Measurements from ENCODE around the gene KCTD6.

KCTD6 gene

GRCh38 chr3:58487140-58487886, 4.6 kb upstream of the KCTD6 start:
- Histone ChIP-seq H3K36me3 (ENCODE audit: insufficient read depth, insufficient read length, low read length) (no peaks in the 10 kb centered on the region), H3K9ac (ENCODE audit: insufficient read length, low read depth) (no peak overlapping the region), H3K27me3 (ENCODE audit: insufficient read depth, insufficient read length) (no peaks in the 10 kb centered on the region), H3K9me3 (ENCODE audit: insufficient read depth, low read length) (no peaks in the 10 kb centered on the region), H3K4me1 (ENCODE audit: insufficient read depth, insufficient read length) (peaks cover 2% of the 10 kb centered on the region), H3K4me3 (ENCODE audit: insufficient read length, low read depth) (no peak overlapping the region)
- DNase-seq (ENCODE audit: low read depth, low spot score): no peak
- TF ChIP-seq YY1 (IDR thresholded peaks at IDR 0.05; ENCODE audit: insufficient read depth, insufficient read length) (no peak), ZNF274 (IDR thresholded peaks at IDR 0.05; ENCODE audit: low read depth, low read length) (no peak), SUZ12 (IDR thresholded peaks at IDR 0.05; ENCODE audit: extremely low read depth, insufficient read depth, insufficient read length) (no peak)

GRCh38 chr3:58488967-58489366, 2.9 kb upstream of the KCTD6 start:
- no peak for TF ChIP-seq ZNF274 (IDR thresholded peaks at IDR 0.05; ENCODE audit: low read depth, low read length)
- no peak for TF ChIP-seq YY1 (IDR thresholded peaks at IDR 0.05; ENCODE audit: insufficient read depth, insufficient read length)
- TF ChIP-seq SUZ12 (IDR thresholded peaks at IDR 0.05; ENCODE audit: extremely low read depth, insufficient read depth, insufficient read length): no peak
- H3K9me3 ChIP-seq (ENCODE audit: insufficient read depth, low read length): no peaks in the 10 kb centered on the region

DNA sequence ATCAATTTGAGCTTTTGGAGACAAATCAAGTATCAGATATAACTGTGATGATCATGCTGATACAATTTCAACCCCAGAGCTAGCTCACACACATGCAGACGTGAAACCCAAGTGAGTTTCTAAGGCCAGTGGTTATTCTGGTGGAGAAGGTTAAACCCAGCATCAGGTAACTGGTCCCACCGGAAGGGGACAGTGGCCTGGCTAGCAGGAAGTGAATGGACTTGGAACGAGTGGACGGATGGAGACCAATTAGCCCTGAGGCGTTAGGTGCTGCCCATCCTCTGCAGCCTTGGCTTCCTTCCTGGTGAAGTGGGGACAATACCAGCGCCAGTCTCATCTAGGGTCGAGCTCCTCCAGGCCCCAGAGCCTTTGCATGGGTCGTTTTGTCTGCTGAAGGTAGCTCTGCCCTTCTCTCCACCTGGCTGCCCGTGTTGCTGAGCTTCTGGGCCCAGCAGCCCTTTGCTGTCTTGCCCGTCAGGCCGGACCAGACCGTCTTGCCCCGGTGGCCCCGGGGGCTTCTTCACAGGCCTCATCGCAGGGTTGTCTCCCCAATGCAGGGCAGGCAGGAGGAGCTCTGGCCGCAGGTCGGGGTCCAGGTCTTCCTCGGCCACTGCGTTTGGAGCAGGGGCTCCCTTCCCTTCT, 915 bp upstream of the KCTD6 start:
- H3K27me3 ChIP-seq (ENCODE audit: insufficient read depth, insufficient read length): no peaks in the 10 kb centered on the region
- no peaks in the 10 kb centered on the region for H3K36me3 ChIP-seq (ENCODE audit: insufficient read depth, insufficient read length, low read length)
- H3K4me3 ChIP-seq (ENCODE audit: insufficient read length, low read depth): peak overlapping the region; percentile 31
- H3K9me3 ChIP-seq (ENCODE audit: insufficient read depth, low read length): no peaks in the 10 kb centered on the region
- H3K4me1 ChIP-seq (ENCODE audit: insufficient read depth, insufficient read length): no peaks in the 10 kb centered on the region
- H3K9ac ChIP-seq (ENCODE audit: insufficient read length, low read depth): peak overlapping the region; percentile 52
- TF ChIP-seq ZNF274 (IDR thresholded peaks at IDR 0.05; ENCODE audit: low read depth, low read length) (no peak), YY1 (IDR thresholded peaks at IDR 0.05; ENCODE audit: insufficient read depth, insufficient read length) (no peak), SUZ12 (IDR thresholded peaks at IDR 0.05; ENCODE audit: extremely low read depth, insufficient read depth, insufficient read length) (no peak)
- DNase-seq (ENCODE audit: low read depth, low spot score): no peak

More at GRCh38 chr3:58488967-58489366, 2.9 kb upstream of the KCTD6 start:
- Histone ChIP-seq H3K4me3 (ENCODE audit: insufficient read length, low read depth) (no peak overlapping the region), H3K36me3 (ENCODE audit: insufficient read depth, insufficient read length, low read length) (no peaks in the 10 kb centered on the region), H3K4me1 (ENCODE audit: insufficient read depth, insufficient read length) (peaks cover 2% of the 10 kb centered on the region), H3K9ac (ENCODE audit: insufficient read length, low read depth) (no peak overlapping the region), H3K27me3 (ENCODE audit: insufficient read depth, insufficient read length) (no peaks in the 10 kb centered on the region)
- no peak for DNase-seq (ENCODE audit: low read depth, low spot score)

DNA sequence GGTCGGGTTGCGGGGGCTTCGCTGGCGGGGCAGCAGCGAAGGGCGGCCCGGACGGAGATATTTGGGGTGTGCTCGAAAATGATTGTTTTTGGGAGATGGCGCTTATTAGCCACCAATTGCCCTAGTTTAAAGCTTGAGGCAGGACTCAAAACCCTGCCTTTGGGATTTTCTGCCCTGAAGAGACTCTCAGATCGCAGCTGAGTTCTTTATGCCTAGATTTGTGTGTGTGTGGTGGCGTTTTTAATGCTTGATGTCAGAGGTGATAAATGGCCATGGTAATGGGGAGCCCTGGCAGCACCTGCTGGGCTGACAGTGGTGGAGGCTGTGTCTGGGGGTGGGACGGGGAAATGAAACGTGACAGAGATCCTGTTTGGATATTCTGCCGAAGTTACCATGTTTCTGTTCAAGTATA, 604 bp downstream of the KCTD6 start:
- no peak for DNase-seq (ENCODE audit: low read depth, low spot score)
- Histone ChIP-seq H3K9ac (ENCODE audit: insufficient read length, low read depth) (peak overlapping the region; percentile 84), H3K36me3 (ENCODE audit: insufficient read depth, insufficient read length, low read length) (no peaks in the 10 kb centered on the region), H3K9me3 (ENCODE audit: insufficient read depth, low read length) (no peaks in the 10 kb centered on the region), H3K4me3 (ENCODE audit: insufficient read length, low read depth) (peak overlapping the region; percentile 85), H3K27me3 (ENCODE audit: insufficient read depth, insufficient read length) (no peaks in the 10 kb centered on the region), H3K4me1 (ENCODE audit: insufficient read depth, insufficient read length) (no peaks in the 10 kb centered on the region)
- TF ChIP-seq SUZ12 (IDR thresholded peaks at IDR 0.05; ENCODE audit: extremely low read depth, insufficient read depth, insufficient read length): no peak

DNA sequence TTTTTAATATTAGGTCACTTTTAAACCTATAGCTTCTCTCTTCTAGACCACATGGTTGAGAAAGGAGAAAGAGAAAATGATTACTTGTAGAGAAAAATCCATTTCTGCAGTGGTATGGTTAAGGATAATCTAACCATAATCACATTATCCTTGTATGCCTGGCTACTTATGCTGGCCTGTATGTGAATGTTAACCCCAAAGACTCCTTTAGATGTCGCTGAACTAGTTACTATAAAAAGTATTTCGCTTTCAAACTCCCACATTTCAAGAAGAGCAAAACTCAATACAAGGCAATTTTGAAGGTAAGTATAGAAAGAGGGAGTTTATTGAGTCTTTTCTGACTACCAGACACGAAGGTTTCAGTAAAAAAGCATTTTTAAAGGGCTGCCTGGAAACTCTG, 2.2 kb downstream of the KCTD6 start:
- H3K4me3 ChIP-seq (ENCODE audit: insufficient read length, low read depth): no peak overlapping the region
- H3K36me3 ChIP-seq (ENCODE audit: insufficient read depth, insufficient read length, low read length): peaks cover 2% of the 10 kb centered on the region
- H3K9me3 ChIP-seq (ENCODE audit: insufficient read depth, low read length): no peaks in the 10 kb centered on the region
- peak overlapping the region; percentile 23 for H3K9ac ChIP-seq (ENCODE audit: insufficient read length, low read depth)
- TF ChIP-seq ZNF274 (IDR thresholded peaks at IDR 0.05; ENCODE audit: low read depth, low read length): no peak
- TF ChIP-seq YY1 (IDR thresholded peaks at IDR 0.05; ENCODE audit: insufficient read depth, insufficient read length): no peak
- TF ChIP-seq SUZ12 (IDR thresholded peaks at IDR 0.05; ENCODE audit: extremely low read depth, insufficient read depth, insufficient read length): no peak
- no peak for DNase-seq (ENCODE audit: low read depth, low spot score)
- H3K4me1 ChIP-seq (ENCODE audit: insufficient read depth, insufficient read length): no peaks in the 10 kb centered on the region
- no peaks in the 10 kb centered on the region for H3K27me3 ChIP-seq (ENCODE audit: insufficient read depth, insufficient read length)

DNA sequence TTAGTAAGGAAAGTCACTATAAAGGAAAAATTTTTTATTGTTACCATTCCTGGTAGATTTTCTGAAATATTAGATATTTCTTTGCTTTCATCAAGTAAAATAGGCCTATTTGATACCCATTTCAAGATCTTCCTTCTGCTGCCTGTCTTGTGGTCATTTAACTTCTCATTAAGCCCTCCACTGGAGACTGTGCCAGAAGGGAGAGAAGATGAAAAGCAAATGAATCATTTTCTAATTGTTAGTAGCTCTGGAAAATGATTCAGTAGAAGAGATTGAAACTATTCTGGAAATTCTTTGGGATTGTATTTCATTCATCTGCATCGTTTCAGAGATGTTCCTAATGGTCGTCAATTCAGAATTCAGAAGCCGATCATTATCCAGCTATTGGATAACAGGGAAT, 3.2 kb downstream of the KCTD6 start:
- no peak for DNase-seq (ENCODE audit: low read depth, low spot score)
- no peak for TF ChIP-seq ZNF274 (IDR thresholded peaks at IDR 0.05; ENCODE audit: low read depth, low read length)
- TF ChIP-seq YY1 (IDR thresholded peaks at IDR 0.05; ENCODE audit: insufficient read depth, insufficient read length): no peak

GRCh38 chr3:58496206-58496857, 4.4 kb downstream of the KCTD6 start:
- no peak for DNase-seq (ENCODE audit: low read depth, low spot score)
- TF ChIP-seq ZNF274 (IDR thresholded peaks at IDR 0.05; ENCODE audit: low read depth, low read length) (no peak), SUZ12 (IDR thresholded peaks at IDR 0.05; ENCODE audit: extremely low read depth, insufficient read depth, insufficient read length) (no peak), YY1 (IDR thresholded peaks at IDR 0.05; ENCODE audit: insufficient read depth, insufficient read length) (no peak)

More for the DNA sequence above, 3.2 kb downstream of the KCTD6 start:
- Histone ChIP-seq H3K9ac (ENCODE audit: insufficient read length, low read depth) (no peak overlapping the region), H3K4me1 (ENCODE audit: insufficient read depth, insufficient read length) (no peaks in the 10 kb centered on the region), H3K4me3 (ENCODE audit: insufficient read length, low read depth) (no peak overlapping the region), H3K36me3 (ENCODE audit: insufficient read depth, insufficient read length, low read length) (peaks cover 11% of the 10 kb centered on the region), H3K9me3 (ENCODE audit: insufficient read depth, low read length) (no peaks in the 10 kb centered on the region), H3K27me3 (ENCODE audit: insufficient read depth, insufficient read length) (no peaks in the 10 kb centered on the region)

More at GRCh38 chr3:58496206-58496857, 4.4 kb downstream of the KCTD6 start:
- no peaks in the 10 kb centered on the region for H3K4me1 ChIP-seq (ENCODE audit: insufficient read depth, insufficient read length)
- no peak overlapping the region for H3K4me3 ChIP-seq (ENCODE audit: insufficient read length, low read depth)
- H3K9me3 ChIP-seq (ENCODE audit: insufficient read depth, low read length): no peaks in the 10 kb centered on the region
- no peaks in the 10 kb centered on the region for H3K27me3 ChIP-seq (ENCODE audit: insufficient read depth, insufficient read length)
- H3K9ac ChIP-seq (ENCODE audit: insufficient read length, low read depth): no peak overlapping the region
- peaks cover 20% of the 10 kb centered on the region for H3K36me3 ChIP-seq (ENCODE audit: insufficient read depth, insufficient read length, low read length)
